GM19025 (cell line): Measurements from ENCODE around the gene RDH14.

Source experiments
- ATAC-seq: cut with Tn5 transposase; IDR thresholded peaks from one replicate; pipeline ENCODE4 v1.9.1; 2021; ENCODE audit warnings: mild to moderate bottlenecking, low read depth, moderate library complexity; ENCODE audit not compliant: unreplicated experiment

RDH14 gene

GRCh38 chr2:18566145-18566769 is 5.8 kb upstream of the RDH14 start:
- ATAC-seq: no peak

DNA sequence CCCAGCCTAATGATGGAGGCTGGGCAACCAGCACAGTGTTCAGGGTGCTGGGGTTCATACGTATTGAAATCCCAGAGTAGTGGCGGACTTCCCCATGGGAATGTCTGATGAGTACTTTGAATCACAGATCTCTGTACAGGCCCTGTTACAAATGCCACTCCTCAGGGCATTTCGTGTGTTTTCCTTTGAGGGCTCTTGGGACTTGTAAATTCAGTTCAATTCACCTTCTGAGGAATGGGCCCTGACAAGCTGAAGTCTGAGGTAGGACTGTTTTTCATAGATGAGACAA is 288 bp upstream of the RDH14 start:
- ATAC-seq: no peak

GRCh38 chr2:18559531-18560030 is 872 bp downstream of the RDH14 start:
- no peak for ATAC-seq

DNA sequence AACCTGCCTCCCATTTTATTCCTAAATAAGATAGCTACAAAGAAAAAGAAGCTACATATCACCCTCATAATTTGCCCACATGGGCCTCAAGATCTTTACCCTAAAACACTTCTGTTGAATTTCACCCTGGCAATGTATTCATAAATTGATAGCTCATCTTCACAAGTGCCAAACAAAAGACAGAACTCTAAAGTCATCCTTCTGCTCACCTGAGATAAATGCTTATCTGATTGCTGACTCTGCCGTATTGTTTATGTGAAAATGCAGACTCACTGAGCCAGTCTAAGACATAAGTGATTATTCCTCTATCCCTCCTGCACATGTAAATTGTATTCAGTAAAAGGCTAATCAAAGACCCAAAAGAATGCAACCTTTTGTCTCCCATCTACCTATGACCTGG is 2.0 kb downstream of the RDH14 start:
- no peak for ATAC-seq

GRCh38 chr2:18557121-18557520 is 3.3 kb downstream of the RDH14 start:
- ATAC-seq: no peak

GRCh38 chr2:18552351-18553077 is 7.9 kb downstream of the RDH14 start:
- ATAC-seq: no peak

DNA sequence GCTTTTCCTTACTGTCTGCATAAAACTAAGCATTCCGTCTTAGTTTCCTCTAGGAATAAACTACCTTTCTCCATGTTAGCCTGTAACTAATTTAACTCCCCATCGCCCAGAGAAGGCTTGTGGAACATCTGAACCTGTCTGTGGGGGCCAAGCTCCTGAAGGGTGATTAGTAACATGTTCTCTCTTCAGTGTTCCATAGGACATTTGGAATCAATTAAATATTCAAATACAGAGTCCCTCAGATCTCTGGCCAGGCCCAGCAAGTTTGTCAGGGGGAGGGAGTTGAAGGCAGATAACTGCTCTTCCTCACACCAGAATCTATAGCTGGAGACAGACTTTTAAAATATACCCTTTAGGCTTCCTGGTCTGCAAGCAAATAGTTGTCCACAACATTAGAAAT is 8.8 kb downstream of the RDH14 start:
- no peak for ATAC-seq

DNA sequence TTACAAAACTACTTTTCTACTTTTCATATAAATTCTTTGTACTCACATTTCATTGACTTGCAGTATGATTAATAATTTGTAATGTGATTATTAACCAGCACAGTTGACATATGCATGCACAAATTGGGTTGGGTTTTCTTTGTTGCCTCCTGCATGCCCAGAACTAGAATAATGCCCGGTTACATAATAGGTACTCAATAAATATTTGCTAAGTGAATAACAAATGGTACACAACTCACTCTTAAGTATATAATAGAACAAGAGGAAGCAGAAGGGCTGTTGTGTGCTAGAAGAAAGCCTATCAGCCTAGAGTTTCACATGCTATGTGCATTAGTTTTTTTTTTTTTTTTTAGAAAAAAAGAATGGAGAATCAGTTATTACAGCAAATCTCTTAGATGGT is 9.3 kb downstream of the RDH14 start:
- no peak for ATAC-seq

DNA sequence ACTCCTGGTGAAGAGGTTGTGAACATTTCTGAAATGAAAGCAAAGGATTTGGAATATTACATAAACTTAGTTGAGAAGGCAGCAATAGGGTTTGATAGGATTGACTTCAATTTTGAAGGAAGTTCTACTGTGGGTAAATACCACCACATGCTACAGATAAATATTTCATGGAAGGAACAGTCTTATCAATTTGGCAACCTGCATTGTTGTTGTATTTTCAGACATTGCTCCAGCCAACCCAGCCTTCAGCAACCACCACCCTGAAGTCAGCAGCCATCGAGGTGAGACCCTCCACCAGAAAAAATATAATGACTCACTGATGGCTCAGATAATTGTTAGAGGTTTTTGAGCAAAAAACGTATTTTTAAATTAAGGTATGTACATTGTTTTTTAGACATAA is 10.0 kb downstream of the RDH14 start:
- no peak for ATAC-seq

GRCh38 chr2:18549083-18549482 is 11.4 kb downstream of the RDH14 start:
- ATAC-seq: no peak

GRCh38 chr2:18548621-18549020 is 11.8 kb downstream of the RDH14 start:
- ATAC-seq: no peak

GRCh38 chr2:18546567-18546966 is 13.9 kb downstream of the RDH14 start:
- no peak for ATAC-seq

DNA sequence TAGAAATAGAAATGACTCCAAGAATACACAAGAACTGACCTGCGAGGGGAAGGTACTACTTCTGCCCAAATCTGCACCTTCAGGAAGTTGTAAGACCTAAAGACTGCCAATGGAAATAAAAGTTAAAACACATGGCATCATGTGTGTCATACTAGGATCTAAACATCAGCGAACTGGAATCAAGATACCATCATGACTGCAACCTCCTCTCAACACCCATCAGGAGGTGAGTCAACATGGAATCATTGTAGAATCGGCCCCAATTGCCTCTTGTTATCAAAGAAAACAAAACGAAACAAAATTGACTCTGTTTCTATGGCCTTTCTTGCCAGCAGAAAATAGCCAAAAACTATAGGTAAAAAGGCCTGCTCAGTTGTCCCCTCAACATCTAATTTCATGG is 15.1 kb downstream of the RDH14 start:
- no peak for ATAC-seq

DNA sequence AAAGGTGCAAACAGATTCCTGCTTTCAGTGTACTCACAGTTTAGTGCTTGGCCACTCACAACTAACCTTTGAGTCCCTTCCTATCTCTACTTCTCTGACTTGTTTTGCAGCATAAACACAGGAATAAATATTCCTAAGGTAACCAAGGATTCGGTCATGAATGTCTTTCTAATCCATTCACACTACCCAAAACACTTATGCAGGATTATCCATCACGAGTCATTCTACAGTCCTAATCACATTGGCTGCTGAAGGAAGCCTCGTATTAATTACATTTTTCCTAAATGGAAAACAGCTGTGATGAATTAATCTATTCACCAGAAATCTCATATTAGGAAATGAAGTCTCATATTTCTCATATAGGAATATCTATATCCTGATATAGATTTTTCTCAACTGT is 16.3 kb downstream of the RDH14 start:
- ATAC-seq: no peak

DNA sequence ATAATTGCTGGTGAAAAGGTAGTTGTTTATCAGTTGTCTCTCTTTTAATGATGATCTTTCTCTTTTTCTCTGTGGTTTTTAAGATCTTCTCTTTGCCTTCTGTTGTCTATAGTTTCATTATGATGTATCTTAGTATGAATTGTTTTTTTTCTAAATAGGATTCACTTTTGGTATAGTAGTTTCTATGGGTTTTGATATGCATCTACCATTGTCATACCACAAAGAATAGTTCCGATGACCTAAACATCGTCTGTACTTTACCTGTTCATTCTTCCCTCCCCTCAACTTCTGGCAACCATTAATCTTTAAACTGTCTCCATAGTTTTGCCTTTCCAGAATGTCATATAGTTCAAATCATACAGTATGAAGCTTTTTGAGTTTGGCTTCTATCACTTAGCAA is 19.6 kb downstream of the RDH14 start:
- no peak for ATAC-seq

- no peak for ATAC-seq
Observed at GRCh38 chr2:18536697-18537096, 23.8 kb downstream of the RDH14 start.

DNA sequence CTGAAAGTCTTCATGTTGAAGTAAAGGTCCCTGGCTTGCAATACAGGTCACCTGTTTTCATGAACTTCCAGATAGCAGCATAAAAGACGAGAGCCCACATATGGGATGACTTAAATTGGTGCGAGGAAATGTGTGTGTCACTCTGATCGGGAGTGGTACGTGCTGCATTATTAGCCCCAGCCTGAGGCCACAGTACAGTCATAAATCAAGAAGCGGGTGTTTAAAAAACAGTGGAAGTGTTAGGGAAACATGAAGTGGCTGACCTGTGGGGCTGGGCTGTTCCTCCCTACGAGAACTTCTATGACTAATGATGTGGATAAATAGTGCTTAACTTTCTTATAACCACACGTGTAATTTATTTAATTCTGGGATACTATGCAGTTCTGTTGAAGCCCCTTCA is 24.4 kb downstream of the RDH14 start:
- no peak for ATAC-seq

DNA sequence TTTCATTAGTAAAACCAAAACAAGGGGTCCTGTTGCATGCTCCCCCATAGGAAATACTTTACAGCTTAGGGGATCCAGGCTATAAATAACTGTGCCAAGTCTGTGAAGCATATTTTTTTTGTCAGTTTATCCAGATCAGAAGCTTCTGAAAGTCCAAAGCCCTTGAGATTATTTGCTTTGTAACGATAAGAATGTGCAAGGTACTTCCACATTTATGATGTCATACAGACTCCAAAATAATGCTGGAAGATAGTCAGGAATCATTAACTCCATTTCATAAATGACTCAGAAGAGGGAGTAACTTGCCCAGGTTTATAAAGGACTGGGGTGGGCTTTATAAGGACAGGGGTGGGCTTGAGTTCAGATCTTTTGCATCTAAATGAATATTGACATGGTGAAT is 29.3 kb downstream of the RDH14 start:
- no peak for ATAC-seq

DNA sequence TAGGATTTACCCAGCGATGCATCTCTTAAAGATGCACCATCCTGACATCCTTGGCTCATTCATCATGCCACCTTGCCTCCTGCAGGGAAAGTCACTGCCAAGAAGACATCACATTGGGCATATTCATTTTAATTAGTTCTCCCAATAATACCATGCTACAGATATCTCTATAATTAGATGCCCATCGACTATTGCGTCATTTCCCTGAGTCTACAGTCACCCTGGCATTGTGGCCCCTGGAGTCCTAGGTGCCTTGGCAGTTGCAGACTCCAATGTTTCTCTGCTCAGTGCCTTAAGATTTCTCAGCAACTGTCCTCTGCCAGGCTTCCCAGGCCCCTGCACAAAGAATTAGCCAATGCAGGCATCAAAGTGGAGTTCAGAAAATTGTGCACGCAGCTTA is 32.6 kb downstream of the RDH14 start:
- no peak for ATAC-seq

- no peak for ATAC-seq
Observed at GRCh38 chr2:18527326-18527725, 33.1 kb downstream of the RDH14 start.

- no peak for ATAC-seq
Observed at GRCh38 chr2:18526429-18526828, 34.0 kb downstream of the RDH14 start.

DNA sequence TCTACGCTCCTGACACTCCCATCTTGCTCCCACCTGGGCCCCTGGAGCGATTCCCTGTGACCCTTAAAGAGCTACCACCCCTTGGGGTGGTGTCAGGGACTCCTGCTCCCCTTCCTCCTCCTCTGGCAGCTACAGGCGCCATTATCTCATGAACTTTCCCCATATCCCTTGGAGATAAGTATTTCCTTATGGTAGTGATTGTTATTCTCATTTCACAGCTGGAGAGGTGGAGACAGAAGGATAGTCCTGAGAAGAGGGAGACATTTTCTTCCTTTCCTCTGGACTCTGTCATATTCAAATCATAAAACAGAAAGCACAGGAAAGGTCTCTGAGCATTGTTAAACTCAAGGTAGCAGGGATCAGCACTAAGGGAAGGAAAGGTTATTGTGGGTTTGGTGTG is 34.6 kb downstream of the RDH14 start:
- ATAC-seq: no peak

DNA sequence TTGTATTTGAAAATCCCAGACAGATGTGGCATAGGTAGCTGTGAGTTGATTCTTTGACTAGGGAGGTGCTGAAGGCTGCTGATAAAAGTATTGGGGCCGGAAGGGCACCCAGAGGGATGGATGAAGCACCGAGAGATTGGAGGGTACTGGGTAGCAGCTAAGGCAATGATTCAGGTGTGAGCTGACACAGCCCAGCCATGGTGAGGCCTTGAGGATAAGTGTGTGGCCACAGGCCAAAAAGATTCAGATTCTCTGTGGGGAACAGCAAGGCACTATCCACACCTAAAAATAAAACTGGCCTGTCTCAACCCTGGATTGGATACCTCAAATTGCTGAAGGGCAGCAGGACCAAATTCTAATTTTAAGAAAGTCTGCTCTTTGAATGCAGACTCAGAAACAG is 35.2 kb downstream of the RDH14 start:
- ATAC-seq: no peak
